Esophagus muscularis mucosa (tissue), 4 donors: ENCODE measurements around the gene KAT2B. TPM values are rescaled to one million over a fixed set of nuclear protein-coding genes. Genes with fewer than 3 reads are reported as not detected.
A peak's percentile ranks its signal among the peaks of the same experiment; 100 is the strongest.

Experiments
- DNase-seq: peaks from one replicate; pipeline ENCODE4 v3.0.0-alpha.2; 2017; ENCODE audit errors: extremely low spot score
- H3K27ac ChIP-seq, 4 donors: fragments of 200-600 bp; sonication (generic); replicated peaks in 1 of 4; 1 replicate in 3 of 4; 2 replicates in 1 of 4; pipeline ENCODE4 v1.5.1; 2016 to 2019; ENCODE audit warnings: mild to moderate bottlenecking in 1 of 4
- H3K27me3 ChIP-seq, 4 donors: fragments of 200-600 bp; sonication (generic); one replicate each; pipeline versions ENCODE4 v1.5.1 to v1.6.0; 2016 to 2019
- H3K36me3 ChIP-seq, 4 donors: fragments of 200-600 bp; sonication (generic); one replicate each; pipeline ENCODE4 v1.5.1; 2016 to 2019
- H3K4me1 ChIP-seq, 4 donors: fragments of 200-600 bp; sonication (generic); one replicate each; pipeline ENCODE4 v1.5.1; 2016 to 2019
- H3K4me3 ChIP-seq, 4 donors: fragments of 200-600 bp; sonication (generic); 1 replicate in 2 of 4; 2 replicates in 2 of 4; pipeline ENCODE4 v1.5.1; 2016 to 2019; ENCODE audit warnings: mild to moderate bottlenecking in 4 of 4, moderate library complexity in 1 of 4
- H3K9me3 ChIP-seq, 4 donors: fragments of 200-600 bp; sonication (generic); 1 replicate in 3 of 4; 2 replicates in 1 of 4; pipeline ENCODE4 v1.5.1; 2016 to 2019
- CTCF ChIP-seq, 3 experiments: fragments of 200-600 bp in 2 of 3; fragments of 450-650 bp in 1 of 3; sonication (generic) in 2 of 3; IDR thresholded peaks; one replicate each; pipeline ENCODE4 v1.5.1; 2017 to 2019; ENCODE audit warnings: antibody characterized with exemption in 3 of 3, mild to moderate bottlenecking in 2 of 3, moderate library complexity in 1 of 3
- EP300 ChIP-seq: sonication (generic); formaldehyde crosslinking; IDR thresholded peaks from one replicate; pipeline ENCODE4 v1.6.1; 2017; ENCODE audit warnings: antibody characterized with exemption
- POLR2A ChIP-seq: fragments of 450-650 bp; IDR thresholded peaks from one replicate; pipeline ENCODE4 v1.6.1; 2017; ENCODE audit warnings: antibody characterized with exemption, moderate library complexity, mild to moderate bottlenecking, low read depth
- POLR2AphosphoS5 ChIP-seq, 2 donors: sonication (generic); formaldehyde crosslinking; IDR thresholded peaks; one replicate each; pipeline ENCODE4 v1.6.1; 2017; ENCODE audit warnings: antibody characterized with exemption in 2 of 2
- WGBS: methylation state at CpG from one replicate; pipeline ENCODE4 v1.1.5; 2018; 5-methylcytosine and 5-hydroxymethylcytosine counted together
- intact Hi-C: fragments of 100-400 bp; cut with DNase I; formaldehyde crosslinking; loops from one replicate; pipeline ENCODE4 v1.15.1; 2023
- total RNA-seq, 4 donors: library from RNA; depleted of rRNA; stranded (reverse); fragments of >200 nt; gene quantifications; one replicate each; pipeline versions ENCODE4 v1.1.0 to v1.2.1, GENCODE V29; 2016

The KAT2B gene
- total RNA-seq, 4 donors from 2014 or later, result 37.8 to 58.5 (median 49.5) TPM

- Histone ChIP-seq H3K9me3 (no peaks in the 10 kb centered on the region), H3K36me3 (no peaks in the 10 kb centered on the region), H3K27me3 (no peaks in the 10 kb centered on the region), H3K4me1 (peaks cover 56 to 64% (median 61%) of the 10 kb centered on the region in 4 donors), H3K4me3 (no peak overlapping the region), H3K27ac (peak overlapping the region; percentile 57 to 72 (median 66))
- TF ChIP-seq POLR2AphosphoS5 (IDR thresholded peaks at IDR 0.05) (no peak), POLR2A (no peak), EP300 (no peak), CTCF (IDR thresholded peaks at IDR 0.05) (no peak)
- DNase-seq, result no peak
- intact Hi-C loops, result no loop called here
- WGBS, result 37% methylated on average over 2 of the region's 2 CpGs
These were observed 17.4 kb downstream of the KAT2B start for GRCh38 chr3:20057612-20058180.

- intact Hi-C loops, result no loop called here
- peaks cover 47 to 63% (median 54%) of the 10 kb centered on the region in 4 donors for H3K4me1 ChIP-seq
These were observed 19.7 kb downstream of the KAT2B start for GRCh38 chr3:20059929-20060328.

GRCh38 chr3:20060974-20061685 lies 20.9 kb downstream of the KAT2B start:
- Histone ChIP-seq H3K36me3 (no peaks in the 10 kb centered on the region), H3K4me3 (peak overlapping the region in 2 of 4 donors; percentile 13 to 15), H3K4me1 (peaks cover 38 to 60% (median 52%) of the 10 kb centered on the region in 4 donors), H3K27me3 (no peaks in the 10 kb centered on the region), H3K9me3 (no peaks in the 10 kb centered on the region), H3K27ac (peak overlapping the region; percentile 26 to 54 (median 38))
- intact Hi-C loops, result no loop called here
- WGBS, result 62% methylated on average over 4 of the region's 4 CpGs
- no peak for DNase-seq
- TF ChIP-seq POLR2A, result no peak
- TF ChIP-seq CTCF (IDR thresholded peaks at IDR 0.05), result no peak
- peak in 1 of 2 donors; percentile 32 for TF ChIP-seq POLR2AphosphoS5 (IDR thresholded peaks at IDR 0.05)
- TF ChIP-seq EP300, result no peak

More at GRCh38 chr3:20059929-20060328, 19.7 kb downstream of the KAT2B start:
- H3K4me3 ChIP-seq, result no peak overlapping the region
- peak overlapping the region in 1 of 4 donors; percentile 26 for H3K27ac ChIP-seq
- H3K9me3 ChIP-seq, result no peaks in the 10 kb centered on the region
- DNase-seq, result no peak
- H3K27me3 ChIP-seq, result no peaks in the 10 kb centered on the region
- 87% methylated on average over 3 of the region's 3 CpGs for WGBS
- H3K36me3 ChIP-seq, result no peaks in the 10 kb centered on the region
- TF ChIP-seq POLR2AphosphoS5 (IDR thresholded peaks at IDR 0.05), result no peak
- TF ChIP-seq EP300, result no peak

GRCh38 chr3:20062996-20063395 lies 22.8 kb downstream of the KAT2B start:
- 72% methylated on average over 4 of the region's 4 CpGs for WGBS
- intact Hi-C loops, result no loop called here
- Histone ChIP-seq H3K9me3 (no peaks in the 10 kb centered on the region), H3K4me1 (peaks cover 30 to 56% (median 46%) of the 10 kb centered on the region in 4 donors), H3K4me3 (no peak overlapping the region), H3K27ac (no peak overlapping the region), H3K36me3 (no peaks in the 10 kb centered on the region), H3K27me3 (no peaks in the 10 kb centered on the region)
- TF ChIP-seq POLR2AphosphoS5 (IDR thresholded peaks at IDR 0.05) (no peak), POLR2A (no peak), CTCF (IDR thresholded peaks at IDR 0.05) (no peak), EP300 (no peak)
- DNase-seq, result no peak

GRCh38 chr3:20064387-20064786 lies 24.1 kb downstream of the KAT2B start:
- Histone ChIP-seq H3K36me3 (no peaks in the 10 kb centered on the region), H3K27ac (no peak overlapping the region), H3K4me3 (no peak overlapping the region), H3K27me3 (no peaks in the 10 kb centered on the region), H3K9me3 (no peaks in the 10 kb centered on the region), H3K4me1 (peaks cover 23 to 61% (median 49%) of the 10 kb centered on the region in 4 donors)
- WGBS, result 91% methylated on average over 3 of the region's 3 CpGs
- intact Hi-C loops, result no loop called here
- DNase-seq, result no peak
- TF ChIP-seq EP300, result no peak
- no peak for TF ChIP-seq POLR2A
- TF ChIP-seq POLR2AphosphoS5 (IDR thresholded peaks at IDR 0.05), result no peak
- no peak for TF ChIP-seq CTCF (IDR thresholded peaks at IDR 0.05)
